ENCODE measurements around the gene AEBP1.

AEBP1 gene

GRCh38 chr7:44150966-44151941, 47.1 kb downstream of the AEBP1 start:
- H4K91ac ChIP-seq (ENCODE audit: low read depth, low read length, poor library complexity) = no peak overlapping the region
- no peaks in the 10 kb centered on the region for H3K36me3 ChIP-seq (replicated peaks in 1 of 2; ENCODE audit: control insufficient read depth in 2 of 2, insufficient read depth in 2 of 2, low read length in 2 of 2)
- no peak overlapping the region for H2BK120ac ChIP-seq (ENCODE audit: low read depth, low read length)
- H2BK5ac ChIP-seq (ENCODE audit: low read length) = no peak overlapping the region
- no peak overlapping the region for H3K4me3 ChIP-seq (ENCODE audit: low read length in 2 of 2)
- H3K79me1 ChIP-seq (ENCODE audit: low read depth, low read length) = no peaks in the 10 kb centered on the region
- peak overlapping the region; percentile 11 for H2BK12ac ChIP-seq (ENCODE audit: low read length)
- H2BK15ac ChIP-seq (ENCODE audit: low read length) = peak overlapping the region; percentile 35
- peaks cover 2 to 9% of the 10 kb centered on the region in 2 donors for H3K4me1 ChIP-seq (ENCODE audit: control insufficient read depth in 2 of 2, insufficient read depth in 1 of 2, low read depth in 1 of 2, low read length in 2 of 2)
- H3K4me2 ChIP-seq (ENCODE audit: insufficient read depth, low read length, poor library complexity, severe bottlenecking) = no peak overlapping the region
- H3K27ac ChIP-seq (replicated peaks; ENCODE audit: low read length) = no peak overlapping the region
- H4K8ac ChIP-seq (ENCODE audit: low read depth, low read length) = no peak overlapping the region
- no CpG with 5 or more reads among the region's 16 CpGs for WGBS, 2 donors (ENCODE audit: extremely low coverage in 2 of 2, insufficient read length in 2 of 2, insufficient replicate concordance in 1 of 2)
- no peak overlapping the region for H3K9ac ChIP-seq (ENCODE audit: low read depth, low read length, poor library complexity)
- DNase-seq (ENCODE audit: low spot score) = no peak
- H3K9me3 ChIP-seq (replicated peaks in 1 of 2; ENCODE audit: control insufficient read depth in 2 of 2, insufficient read depth in 1 of 2, low read depth in 1 of 2, low read length in 2 of 2) = no peaks in the 10 kb centered on the region
- H3K23ac ChIP-seq (ENCODE audit: low read depth, low read length, poor library complexity) = no peak overlapping the region
- no peak overlapping the region for H3K14ac ChIP-seq (ENCODE audit: low read length)
- peak overlapping the region; percentile 52 for H3K18ac ChIP-seq (ENCODE audit: low read length)
- peak overlapping the region; percentile 17 for H2AK5ac ChIP-seq (ENCODE audit: low read depth, low read length)
- peaks cover 0 to 88% (median 2%) of the 10 kb centered on the region in 3 experiments for H3K27me3 ChIP-seq (ENCODE audit: control insufficient read depth in 3 of 3, insufficient read depth in 3 of 3, low read depth in 1 of 3, low read length in 3 of 3)
- H2AFZ ChIP-seq (ENCODE audit: low read length) = no peak overlapping the region
- no peak overlapping the region for H3K4ac ChIP-seq (ENCODE audit: low read length)

- H2AK5ac ChIP-seq (ENCODE audit: low read depth, low read length) = peak overlapping the region; percentile 17
- WGBS, 2 donors (ENCODE audit: extremely low coverage in 2 of 2, insufficient read length in 2 of 2, insufficient replicate concordance in 1 of 2) = no CpG with 5 or more reads among the region's 9 CpGs
- peak overlapping the region; percentile 62 for H3K23ac ChIP-seq (ENCODE audit: low read depth, low read length, poor library complexity)
- no peak for DNase-seq (ENCODE audit: low spot score)
- H2AFZ ChIP-seq (ENCODE audit: low read length) = no peak overlapping the region
- no peak overlapping the region for H2BK12ac ChIP-seq (ENCODE audit: low read length)
- H3K27ac ChIP-seq (replicated peaks; ENCODE audit: low read length) = no peak overlapping the region
- H3K4me2 ChIP-seq (ENCODE audit: insufficient read depth, low read length, poor library complexity, severe bottlenecking) = no peak overlapping the region
- peak overlapping the region; percentile 15 for H2BK15ac ChIP-seq (ENCODE audit: low read length)
- H3K18ac ChIP-seq (ENCODE audit: low read length) = no peak overlapping the region
- H4K91ac ChIP-seq (ENCODE audit: low read depth, low read length, poor library complexity) = no peak overlapping the region
- no peaks in the 10 kb centered on the region for H3K79me1 ChIP-seq (ENCODE audit: low read depth, low read length)
- peaks cover 0 to 88% (median 0%) of the 10 kb centered on the region in 3 experiments for H3K27me3 ChIP-seq (ENCODE audit: control insufficient read depth in 3 of 3, insufficient read depth in 3 of 3, low read depth in 1 of 3, low read length in 3 of 3)
- no peak overlapping the region for H2BK5ac ChIP-seq (ENCODE audit: low read length)
- H2BK120ac ChIP-seq (ENCODE audit: low read depth, low read length) = no peak overlapping the region
- peaks cover 0 to 5% of the 10 kb centered on the region in 2 donors for H3K4me1 ChIP-seq (ENCODE audit: control insufficient read depth in 2 of 2, insufficient read depth in 1 of 2, low read depth in 1 of 2, low read length in 2 of 2)
- H3K4me3 ChIP-seq (ENCODE audit: low read length in 2 of 2) = no peak overlapping the region
- H3K14ac ChIP-seq (ENCODE audit: low read length) = peak overlapping the region; percentile 14
- no peak overlapping the region for H3K9ac ChIP-seq (ENCODE audit: low read depth, low read length, poor library complexity)
- no peak overlapping the region for H4K8ac ChIP-seq (ENCODE audit: low read depth, low read length)
- H3K4ac ChIP-seq (ENCODE audit: low read length) = no peak overlapping the region
- H3K9me3 ChIP-seq (replicated peaks in 1 of 2; ENCODE audit: control insufficient read depth in 2 of 2, insufficient read depth in 1 of 2, low read depth in 1 of 2, low read length in 2 of 2) = no peaks in the 10 kb centered on the region
- H3K36me3 ChIP-seq (replicated peaks in 1 of 2; ENCODE audit: control insufficient read depth in 2 of 2, insufficient read depth in 2 of 2, low read length in 2 of 2) = no peaks in the 10 kb centered on the region
These were observed 47.8 kb downstream of the AEBP1 start for GRCh38 chr7:44151956-44152355.

- no peaks in the 10 kb centered on the region for H3K9me3 ChIP-seq (replicated peaks in 1 of 2; ENCODE audit: control insufficient read depth in 2 of 2, insufficient read depth in 1 of 2, low read depth in 1 of 2, low read length in 2 of 2)
- H3K23ac ChIP-seq (ENCODE audit: low read depth, low read length, poor library complexity) = peak overlapping the region; percentile 60
- no peak overlapping the region for H3K4me2 ChIP-seq (ENCODE audit: insufficient read depth, low read length, poor library complexity, severe bottlenecking)
- no peak overlapping the region for H3K9ac ChIP-seq (ENCODE audit: low read depth, low read length, poor library complexity)
- no peak overlapping the region for H4K91ac ChIP-seq (ENCODE audit: low read depth, low read length, poor library complexity)
- no peak overlapping the region for H3K4me3 ChIP-seq (ENCODE audit: low read length in 2 of 2)
- H2AFZ ChIP-seq (ENCODE audit: low read length) = no peak overlapping the region
- H3K36me3 ChIP-seq (replicated peaks in 1 of 2; ENCODE audit: control insufficient read depth in 2 of 2, insufficient read depth in 2 of 2, low read length in 2 of 2) = no peaks in the 10 kb centered on the region
- H3K27me3 ChIP-seq (ENCODE audit: control insufficient read depth in 3 of 3, insufficient read depth in 3 of 3, low read depth in 1 of 3, low read length in 3 of 3) = peaks cover 0 to 87% (median 0%) of the 10 kb centered on the region in 3 experiments
- H3K79me1 ChIP-seq (ENCODE audit: low read depth, low read length) = no peaks in the 10 kb centered on the region
- peak overlapping the region; percentile 11 for H3K18ac ChIP-seq (ENCODE audit: low read length)
- H3K27ac ChIP-seq (replicated peaks; ENCODE audit: low read length) = no peak overlapping the region
- DNase-seq (ENCODE audit: low spot score) = no peak
- H2BK120ac ChIP-seq (ENCODE audit: low read depth, low read length) = no peak overlapping the region
- no peak overlapping the region for H3K14ac ChIP-seq (ENCODE audit: low read length)
- H2AK5ac ChIP-seq (ENCODE audit: low read depth, low read length) = no peak overlapping the region
- peaks cover 0 to 6% of the 10 kb centered on the region in 2 donors for H3K4me1 ChIP-seq (ENCODE audit: control insufficient read depth in 2 of 2, insufficient read depth in 1 of 2, low read depth in 1 of 2, low read length in 2 of 2)
- H4K8ac ChIP-seq (ENCODE audit: low read depth, low read length) = no peak overlapping the region
- H3K4ac ChIP-seq (ENCODE audit: low read length) = no peak overlapping the region
- no peak overlapping the region for H2BK5ac ChIP-seq (ENCODE audit: low read length)
- H2BK15ac ChIP-seq (ENCODE audit: low read length) = no peak overlapping the region
- no CpG with 5 or more reads among the region's 22 CpGs for WGBS, 2 donors (ENCODE audit: extremely low coverage in 2 of 2, insufficient read length in 2 of 2, insufficient replicate concordance in 1 of 2)
- no peak overlapping the region for H2BK12ac ChIP-seq (ENCODE audit: low read length)
These were observed 49.1 kb downstream of the AEBP1 start for GRCh38 chr7:44152971-44153947.
